ENCODE data around the gene FAM98B. TPM values are rescaled to one million over a fixed set of nuclear protein-coding genes. Genes with fewer than 3 reads are reported as not detected.

Gene FAM98B
- total and polyA plus RNA-seq, 2 experiments from 2014 or later = 10.1 to 32.5 TPM

DNA sequence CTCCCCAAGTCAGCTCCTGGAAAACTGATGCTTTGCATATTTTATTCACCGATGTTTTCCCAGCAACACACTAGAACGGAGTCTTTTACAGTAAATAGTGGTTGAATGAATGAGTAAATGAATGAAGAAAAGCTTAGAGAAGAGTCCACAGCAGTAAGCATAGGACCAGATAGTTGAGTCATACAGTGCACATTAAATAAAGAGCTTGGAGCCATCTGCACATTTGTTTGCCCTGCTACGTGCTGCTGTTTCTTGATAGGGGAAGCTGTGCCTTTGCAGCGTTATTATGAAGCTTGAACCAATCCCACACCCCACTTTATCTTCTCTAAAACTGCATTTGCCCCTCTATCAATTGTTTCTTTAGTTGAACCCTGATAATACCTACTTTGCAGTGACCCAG, 1.2 kb downstream of the FAM98B start (continued):
- TF ChIP-seq, protein P1, sequence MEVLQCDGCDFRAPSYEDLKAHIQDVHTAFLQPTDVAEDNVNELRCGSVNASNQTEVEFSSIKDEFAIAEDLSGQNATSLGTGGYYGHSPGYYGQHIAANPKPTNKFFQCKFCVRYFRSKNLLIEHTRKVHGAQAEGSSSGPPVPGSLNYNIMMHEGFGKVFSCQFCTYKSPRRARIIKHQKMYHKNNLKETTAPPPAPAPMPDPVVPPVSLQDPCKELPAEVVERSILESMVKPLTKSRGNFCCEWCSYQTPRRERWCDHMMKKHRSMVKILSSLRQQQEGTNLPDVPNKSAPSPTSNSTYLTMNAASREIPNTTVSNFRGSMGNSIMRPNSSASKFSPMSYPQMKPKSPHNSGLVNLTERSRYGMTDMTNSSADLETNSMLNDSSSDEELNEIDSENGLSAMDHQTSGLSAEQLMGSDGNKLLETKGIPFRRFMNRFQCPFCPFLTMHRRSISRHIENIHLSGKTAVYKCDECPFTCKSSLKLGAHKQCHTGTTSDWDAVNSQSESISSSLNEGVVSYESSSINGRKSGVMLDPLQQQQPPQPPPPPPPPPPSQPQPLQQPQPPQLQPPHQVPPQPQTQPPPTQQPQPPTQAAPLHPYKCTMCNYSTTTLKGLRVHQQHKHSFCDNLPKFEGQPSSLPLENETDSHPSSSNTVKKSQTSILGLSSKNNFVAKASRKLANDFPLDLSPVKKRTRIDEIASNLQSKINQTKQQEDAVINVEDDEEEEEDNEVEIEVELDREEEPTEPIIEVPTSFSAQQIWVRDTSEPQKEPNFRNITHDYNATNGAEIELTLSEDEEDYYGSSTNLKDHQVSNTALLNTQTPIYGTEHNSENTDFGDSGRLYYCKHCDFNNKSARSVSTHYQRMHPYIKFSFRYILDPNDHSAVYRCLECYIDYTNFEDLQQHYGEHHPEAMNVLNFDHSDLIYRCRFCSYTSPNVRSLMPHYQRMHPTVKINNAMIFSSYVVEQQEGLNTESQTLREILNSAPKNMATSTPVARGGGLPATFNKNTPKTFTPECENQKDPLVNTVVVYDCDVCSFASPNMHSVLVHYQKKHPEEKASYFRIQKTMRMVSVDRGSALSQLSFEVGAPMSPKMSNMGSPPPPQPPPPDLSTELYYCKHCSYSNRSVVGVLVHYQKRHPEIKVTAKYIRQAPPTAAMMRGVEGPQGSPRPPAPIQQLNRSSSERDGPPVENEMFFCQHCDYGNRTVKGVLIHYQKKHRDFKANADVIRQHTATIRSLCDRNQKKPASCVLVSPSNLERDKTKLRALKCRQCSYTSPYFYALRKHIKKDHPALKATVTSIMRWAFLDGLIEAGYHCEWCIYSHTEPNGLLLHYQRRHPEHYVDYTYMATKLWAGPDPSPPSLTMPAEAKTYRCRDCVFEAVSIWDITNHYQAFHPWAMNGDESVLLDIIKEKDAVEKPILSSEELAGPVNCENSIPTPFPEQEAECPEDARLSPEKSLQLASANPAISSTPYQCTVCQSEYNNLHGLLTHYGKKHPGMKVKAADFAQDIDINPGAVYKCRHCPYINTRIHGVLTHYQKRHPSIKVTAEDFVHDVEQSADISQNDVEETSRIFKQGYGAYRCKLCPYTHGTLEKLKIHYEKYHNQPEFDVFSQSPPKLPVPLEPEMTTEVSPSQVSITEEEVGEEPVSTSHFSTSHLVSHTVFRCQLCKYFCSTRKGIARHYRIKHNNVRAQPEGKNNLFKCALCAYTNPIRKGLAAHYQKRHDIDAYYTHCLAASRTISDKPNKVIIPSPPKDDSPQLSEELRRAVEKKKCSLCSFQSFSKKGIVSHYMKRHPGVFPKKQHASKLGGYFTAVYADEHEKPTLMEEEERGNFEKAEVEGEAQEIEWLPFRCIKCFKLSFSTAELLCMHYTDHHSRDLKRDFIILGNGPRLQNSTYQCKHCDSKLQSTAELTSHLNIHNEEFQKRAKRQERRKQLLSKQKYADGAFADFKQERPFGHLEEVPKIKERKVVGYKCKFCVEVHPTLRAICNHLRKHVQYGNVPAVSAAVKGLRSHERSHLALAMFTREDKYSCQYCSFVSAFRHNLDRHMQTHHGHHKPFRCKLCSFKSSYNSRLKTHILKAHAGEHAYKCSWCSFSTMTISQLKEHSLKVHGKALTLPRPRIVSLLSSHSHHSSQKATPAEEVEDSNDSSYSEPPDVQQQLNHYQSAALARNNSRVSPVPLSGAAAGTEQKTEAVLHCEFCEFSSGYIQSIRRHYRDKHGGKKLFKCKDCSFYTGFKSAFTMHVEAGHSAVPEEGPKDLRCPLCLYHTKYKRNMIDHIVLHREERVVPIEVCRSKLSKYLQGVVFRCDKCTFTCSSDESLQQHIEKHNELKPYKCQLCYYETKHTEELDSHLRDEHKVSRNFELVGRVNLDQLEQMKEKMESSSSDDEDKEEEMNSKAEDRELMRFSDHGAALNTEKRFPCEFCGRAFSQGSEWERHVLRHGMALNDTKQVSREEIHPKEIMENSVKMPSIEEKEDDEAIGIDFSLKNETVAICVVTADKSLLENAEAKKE (CRISPR knock-in tag; IDR thresholded peaks at IDR 0.05) = no peak
- no peak for TF ChIP-seq EZH2phosphoT487 (IDR thresholded peaks at IDR 0.05; ENCODE audit: unreplicated experiment)

DNA sequence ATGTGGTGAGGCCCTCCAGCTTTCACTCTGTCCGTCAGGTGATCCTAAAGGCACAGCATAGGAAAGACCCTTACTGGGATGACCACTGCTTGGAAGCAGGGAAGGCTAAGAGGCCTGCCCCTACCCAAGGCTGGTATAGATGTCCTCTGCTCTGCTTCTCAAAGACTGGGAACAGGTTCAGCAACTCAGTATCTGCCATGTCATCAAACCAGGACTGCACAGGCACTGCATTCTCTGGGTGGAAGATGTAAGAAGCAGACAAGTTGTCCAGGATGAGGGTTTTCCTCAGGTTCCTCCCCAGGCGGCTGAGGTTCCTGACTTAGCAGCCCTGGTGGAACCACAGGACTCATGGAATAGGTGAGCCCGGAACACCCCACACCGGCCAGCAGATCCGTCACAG, 4.7 kb downstream of the FAM98B start:
- H3K27me3 ChIP-seq (ENCODE audit: insufficient read depth) = no peaks in the 10 kb centered on the region
- Mint-ChIP-seq H3K4me1 (peaks cover 11% of the 10 kb centered on the region), H3K27me3 (ENCODE audit: insufficient read depth, low read depth, poor library complexity) (peaks cover 7% of the 10 kb centered on the region), H3K9me3 (no peaks in the 10 kb centered on the region), H3K36me3 (ENCODE audit: low read depth) (peaks cover 2% of the 10 kb centered on the region; the same call in 2 of the 3 replicates), H3K4me3 (no peak overlapping the region), H3K27ac (no peak overlapping the region)
- no peaks in the 10 kb centered on the region for H3K9me2 ChIP-seq (ENCODE audit: insufficient read depth)
- H2AFZ ChIP-seq = no peak overlapping the region
- no peak overlapping the region for H3K4me3 ChIP-seq
- no peak for DNase-seq (ENCODE audit: low spot score)
- no peak for ATAC-seq
- H3K79me2 ChIP-seq (replicated peaks; ENCODE audit: insufficient read depth) = peaks cover 91% of the 10 kb centered on the region
- H3K27ac ChIP-seq (ENCODE audit: low read depth) = no peak overlapping the region
- H4K20me1 ChIP-seq (replicated peaks; ENCODE audit: insufficient read depth) = 0 out of 2 replicates have a peak, but pooled peaks cover 4% of the 10 kb centered on the region
- no peaks in the 10 kb centered on the region for H3F3A ChIP-seq (replicated peaks; ENCODE audit: low read depth)
- H3K4me2 ChIP-seq = no peak overlapping the region
- no peaks in the 10 kb centered on the region for H3K36me3 ChIP-seq (ENCODE audit: insufficient read depth)
- H3K4me1 ChIP-seq (ENCODE audit: insufficient read depth) = peaks cover 14% of the 10 kb centered on the region; the same call in 1 of the 2 replicates
- no peak for TF ChIP-seq JUNB (IDR thresholded peaks at IDR 0.05; ENCODE audit: unreplicated experiment)
- TF ChIP-seq, protein P2, sequence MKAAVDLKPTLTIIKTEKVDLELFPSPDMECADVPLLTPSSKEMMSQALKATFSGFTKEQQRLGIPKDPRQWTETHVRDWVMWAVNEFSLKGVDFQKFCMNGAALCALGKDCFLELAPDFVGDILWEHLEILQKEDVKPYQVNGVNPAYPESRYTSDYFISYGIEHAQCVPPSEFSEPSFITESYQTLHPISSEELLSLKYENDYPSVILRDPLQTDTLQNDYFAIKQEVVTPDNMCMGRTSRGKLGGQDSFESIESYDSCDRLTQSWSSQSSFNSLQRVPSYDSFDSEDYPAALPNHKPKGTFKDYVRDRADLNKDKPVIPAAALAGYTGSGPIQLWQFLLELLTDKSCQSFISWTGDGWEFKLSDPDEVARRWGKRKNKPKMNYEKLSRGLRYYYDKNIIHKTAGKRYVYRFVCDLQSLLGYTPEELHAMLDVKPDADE (IDR thresholded peaks at IDR 0.05) = no peak
- TF ChIP-seq POLR2AphosphoS5 (IDR thresholded peaks at IDR 0.05; ENCODE audit: low read depth) = no peak
- no peak for TF ChIP-seq CREB1 (CRISPR knock-in tag; IDR thresholded peaks at IDR 0.05; ENCODE audit: low read depth)
- TF ChIP-seq EZH2 (IDR thresholded peaks at IDR 0.05; ENCODE audit: low read depth, unreplicated experiment) = no peak
- no peak for TF ChIP-seq NANOG (IDR thresholded peaks at IDR 0.05; ENCODE audit: borderline replicate concordance)
- TF ChIP-seq EZH2phosphoT487 (IDR thresholded peaks at IDR 0.05; ENCODE audit: unreplicated experiment) = no peak
- TF ChIP-seq CTCF (conservative IDR thresholded peaks at IDR 0.05; ENCODE audit: low read depth in 2 of 2) = no peak
- TF ChIP-seq REST (IDR thresholded peaks at IDR 0.05; ENCODE audit: unreplicated experiment) = no peak

Measured in GM23338 (cell line).